Measurements from ENCODE around the gene GLI1. TPM values are rescaled to one million over a fixed set of nuclear protein-coding genes. Genes with fewer than 3 reads are reported as not detected.

Gene GLI1
- total RNA-seq, 2 donors from 2014 or later = 3.4 to 6.4 TPM

DNA sequence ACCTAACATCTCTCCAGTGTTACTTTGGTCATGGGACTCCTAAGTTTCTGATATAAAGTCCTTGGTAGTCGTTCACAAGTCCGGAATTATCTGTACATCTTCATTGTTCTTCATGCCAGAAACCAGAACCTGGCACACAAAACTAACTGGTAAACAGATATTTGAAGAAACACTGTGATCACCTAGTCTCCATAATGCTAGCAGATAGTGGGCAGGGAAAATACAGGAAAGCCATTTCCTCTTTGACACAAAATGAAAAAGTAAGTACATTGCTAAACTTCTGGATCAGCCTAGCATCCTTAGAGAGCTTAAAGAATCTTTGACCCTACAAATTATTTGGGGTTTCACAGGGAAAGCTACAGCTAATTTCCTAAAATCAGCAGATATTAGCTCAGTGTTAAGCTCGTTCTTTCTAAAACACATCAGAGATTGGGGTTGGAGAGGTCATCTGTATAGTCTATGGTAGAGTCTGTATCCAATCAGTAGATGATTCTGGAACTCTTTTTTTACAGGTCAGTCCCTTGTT, 55.9 kb downstream of the GLI1 start:
- no peak overlapping the region for H3K27ac ChIP-seq (ENCODE audit: low read depth, low read length)

DNA sequence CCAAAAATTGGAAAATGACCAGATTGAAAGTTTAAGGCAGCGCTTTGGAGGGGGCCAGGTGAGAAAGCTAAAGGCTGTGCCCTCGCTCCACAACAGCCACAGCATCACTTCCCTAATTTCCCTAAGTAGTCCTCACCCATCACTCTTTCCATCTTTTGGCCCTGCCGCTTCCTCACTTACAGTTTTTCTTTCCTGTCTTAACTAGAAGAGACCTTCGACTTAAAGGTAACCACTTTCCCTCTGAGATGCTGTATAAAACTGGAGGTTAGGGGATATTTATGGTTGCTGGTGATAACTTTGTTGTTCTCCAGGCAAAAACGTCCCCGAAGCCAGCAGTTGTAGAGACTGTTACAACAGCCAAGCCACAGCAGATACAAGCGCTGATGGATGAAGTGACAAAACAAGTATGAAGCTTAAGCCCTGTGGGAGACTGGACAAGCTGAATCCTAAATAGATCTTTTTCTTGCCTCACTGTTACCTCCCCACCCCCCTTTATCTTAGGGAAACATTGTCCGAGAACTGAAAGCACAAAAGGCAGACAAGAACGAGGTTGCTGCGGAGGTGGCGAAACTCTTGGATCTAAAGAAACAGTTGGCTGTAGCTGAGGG, 56.5 kb downstream of the GLI1 start:
- Histone ChIP-seq H3K4me1 (ENCODE audit: control insufficient read depth, insufficient read depth, low read length) (peaks cover 10% of the 10 kb centered on the region), H3K9ac (ENCODE audit: extremely low read depth, low read length, poor library complexity, severe bottlenecking) (no peak overlapping the region), H3K27ac (ENCODE audit: low read depth, low read length) (no peak overlapping the region), H3K36me3 (ENCODE audit: control insufficient read depth, insufficient read depth, low read length) (peaks cover 80% of the 10 kb centered on the region), H3K4me3 (ENCODE audit: low read length) (no peak overlapping the region), H3K27me3 (ENCODE audit: control insufficient read depth, insufficient read depth, low read length, poor library complexity, severe bottlenecking) (no peaks in the 10 kb centered on the region), H3K9me3 (ENCODE audit: control insufficient read depth, low read length) (no peaks in the 10 kb centered on the region)
- Mint-ChIP-seq H3K4me1 (peaks cover 37% of the 10 kb centered on the region), H3K36me3 (ENCODE audit: low read depth) (peaks cover 75% of the 10 kb centered on the region), H3K9me3 (no peaks in the 10 kb centered on the region), H3K4me3 (no peak overlapping the region), H3K27me3 (ENCODE audit: insufficient read depth) (no peaks in the 10 kb centered on the region), H3K27ac (peak overlapping the region; percentile 58)
- DNase-seq = no peak
- 91 to 97% methylated on average over 6 to 11 of the region's 11 CpGs for WGBS, 2 experiments (ENCODE audit: insufficient coverage in 1 of 2, insufficient read length in 1 of 2)
- TF ChIP-seq, protein P1, sequence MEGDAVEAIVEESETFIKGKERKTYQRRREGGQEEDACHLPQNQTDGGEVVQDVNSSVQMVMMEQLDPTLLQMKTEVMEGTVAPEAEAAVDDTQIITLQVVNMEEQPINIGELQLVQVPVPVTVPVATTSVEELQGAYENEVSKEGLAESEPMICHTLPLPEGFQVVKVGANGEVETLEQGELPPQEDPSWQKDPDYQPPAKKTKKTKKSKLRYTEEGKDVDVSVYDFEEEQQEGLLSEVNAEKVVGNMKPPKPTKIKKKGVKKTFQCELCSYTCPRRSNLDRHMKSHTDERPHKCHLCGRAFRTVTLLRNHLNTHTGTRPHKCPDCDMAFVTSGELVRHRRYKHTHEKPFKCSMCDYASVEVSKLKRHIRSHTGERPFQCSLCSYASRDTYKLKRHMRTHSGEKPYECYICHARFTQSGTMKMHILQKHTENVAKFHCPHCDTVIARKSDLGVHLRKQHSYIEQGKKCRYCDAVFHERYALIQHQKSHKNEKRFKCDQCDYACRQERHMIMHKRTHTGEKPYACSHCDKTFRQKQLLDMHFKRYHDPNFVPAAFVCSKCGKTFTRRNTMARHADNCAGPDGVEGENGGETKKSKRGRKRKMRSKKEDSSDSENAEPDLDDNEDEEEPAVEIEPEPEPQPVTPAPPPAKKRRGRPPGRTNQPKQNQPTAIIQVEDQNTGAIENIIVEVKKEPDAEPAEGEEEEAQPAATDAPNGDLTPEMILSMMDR (conservative IDR thresholded peaks at IDR 0.05) = no peak

More for the DNA sequence above, 55.9 kb downstream of the GLI1 start:
- H3K4me1 Mint-ChIP-seq = peaks cover 37% of the 10 kb centered on the region
- Histone ChIP-seq H3K9me3 (ENCODE audit: control insufficient read depth, low read length) (no peaks in the 10 kb centered on the region), H3K9ac (ENCODE audit: extremely low read depth, low read length, poor library complexity, severe bottlenecking) (no peak overlapping the region), H3K27me3 (ENCODE audit: control insufficient read depth, insufficient read depth, low read length, poor library complexity, severe bottlenecking) (no peaks in the 10 kb centered on the region), H3K4me1 (ENCODE audit: control insufficient read depth, insufficient read depth, low read length) (peaks cover 10% of the 10 kb centered on the region), H3K36me3 (ENCODE audit: control insufficient read depth, insufficient read depth, low read length) (peaks cover 85% of the 10 kb centered on the region), H3K4me3 (ENCODE audit: low read length) (no peak overlapping the region)
- no peaks in the 10 kb centered on the region for H3K27me3 Mint-ChIP-seq (ENCODE audit: insufficient read depth)
- TF ChIP-seq, protein P1 (conservative IDR thresholded peaks at IDR 0.05) = no peak
- no peak for DNase-seq
- H3K27ac Mint-ChIP-seq = peak overlapping the region; percentile 58
- peaks cover 79% of the 10 kb centered on the region for H3K36me3 Mint-ChIP-seq (ENCODE audit: low read depth)
- no peak overlapping the region for H3K4me3 Mint-ChIP-seq
- 91 to 92% methylated on average over 3 of the region's 3 CpGs for WGBS, 2 experiments (ENCODE audit: insufficient coverage in 1 of 2, insufficient read length in 1 of 2)
- no peaks in the 10 kb centered on the region for H3K9me3 Mint-ChIP-seq

DNA sequence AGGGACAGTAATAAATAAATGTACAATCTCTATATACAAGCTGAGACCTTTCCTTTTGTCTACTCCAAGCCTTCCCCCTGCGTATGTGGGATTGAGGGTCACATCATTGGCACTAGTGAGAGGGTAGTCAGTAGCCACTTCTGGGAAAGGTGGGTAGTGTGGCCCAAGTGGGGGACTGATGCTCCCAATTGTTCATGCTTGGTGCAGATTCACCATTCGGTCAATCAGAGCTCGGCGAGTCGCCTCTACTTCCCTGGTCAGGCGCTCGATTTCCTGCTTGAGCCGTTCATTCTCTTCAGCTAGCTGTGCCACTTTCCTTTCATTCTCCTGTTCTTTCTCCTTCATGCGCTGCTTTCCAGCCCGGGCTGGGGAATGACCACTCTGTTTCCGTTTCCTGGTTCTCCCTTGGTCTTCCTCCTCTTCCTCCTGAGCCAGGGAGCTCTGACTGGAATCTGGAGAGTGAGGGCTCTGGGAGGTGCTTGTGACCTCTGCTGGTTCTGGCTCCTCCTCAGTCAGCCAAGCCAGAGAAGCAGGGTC, 57.1 kb downstream of the GLI1 start:
- no peak overlapping the region for H3K4me3 ChIP-seq (ENCODE audit: low read length)
- H3K9me3 Mint-ChIP-seq = no peaks in the 10 kb centered on the region
- H3K9ac ChIP-seq (ENCODE audit: extremely low read depth, low read length, poor library complexity, severe bottlenecking) = no peak overlapping the region
- peak overlapping the region; percentile 58 for H3K27ac Mint-ChIP-seq
- no peaks in the 10 kb centered on the region for H3K9me3 ChIP-seq (ENCODE audit: control insufficient read depth, low read length)
- peaks cover 74% of the 10 kb centered on the region for H3K36me3 ChIP-seq (ENCODE audit: control insufficient read depth, insufficient read depth, low read length)
- no peak for DNase-seq
- H3K27me3 Mint-ChIP-seq (ENCODE audit: insufficient read depth) = no peaks in the 10 kb centered on the region
- H3K27me3 ChIP-seq (ENCODE audit: control insufficient read depth, insufficient read depth, low read length, poor library complexity, severe bottlenecking) = no peaks in the 10 kb centered on the region
- peaks cover 40% of the 10 kb centered on the region for H3K4me1 Mint-ChIP-seq
- H3K4me1 ChIP-seq (ENCODE audit: control insufficient read depth, insufficient read depth, low read length) = peaks cover 14% of the 10 kb centered on the region
- 92 to 97% methylated on average over 9 to 11 of the region's 11 CpGs for WGBS, 2 experiments (ENCODE audit: insufficient coverage in 1 of 2, insufficient read length in 1 of 2)
- no peak overlapping the region for H3K4me3 Mint-ChIP-seq
- TF ChIP-seq, protein P1 (conservative IDR thresholded peaks at IDR 0.05) = no peak
- H3K36me3 Mint-ChIP-seq (ENCODE audit: low read depth) = peaks cover 69% of the 10 kb centered on the region
- H3K27ac ChIP-seq (ENCODE audit: low read depth, low read length) = no peak overlapping the region

Data from endodermal cell (in vitro differentiated cells).